Esophagus squamous epithelium (tissue), 4 donors: ENCODE results near the gene RNF8.

Experiments
- CTCF ChIP-seq, 6 experiments: fragments of 450-650 bp in 4 of 6; fragments of 200-600 bp in 2 of 6; sonication (generic) in 2 of 6; IDR thresholded peaks; one replicate each; pipeline ENCODE4 v1.5.1; 2016 to 2019; ENCODE audit warnings: antibody characterized with exemption in 6 of 6, mild to moderate bottlenecking in 4 of 6, moderate library complexity in 4 of 6
- POLR2A ChIP-seq, 4 donors: fragments of 450-650 bp; IDR thresholded peaks; one replicate each; pipeline ENCODE4 v1.6.1; 2017; ENCODE audit warnings: antibody characterized with exemption in 4 of 4, mild to moderate bottlenecking in 4 of 4, moderate library complexity in 3 of 4

- TF ChIP-seq CTCF (IDR thresholded peaks at IDR 0.05) (no peak), POLR2A (IDR thresholded peaks at IDR 0.05) (no peak)
These were observed 13.2 kb upstream of the RNF8 start for GRCh38 chr6:37340639-37340943.
